ENCODE results near the gene ARHGAP15.

Gene ARHGAP15

GRCh38 chr2:143261986-143262385, 132.8 kb downstream of the ARHGAP15 start:
- no peak overlapping the region for H3K27ac ChIP-seq
- TF ChIP-seq ZFX (IDR thresholded peaks at IDR 0.05; ENCODE audit: borderline replicate concordance), result no peak
- TF ChIP-seq CTCF (IDR thresholded peaks at IDR 0.05), result no peak

GRCh38 chr2:143262389-143262788, 133.2 kb downstream of the ARHGAP15 start:
- TF ChIP-seq ZFX (IDR thresholded peaks at IDR 0.05; ENCODE audit: borderline replicate concordance), result no peak
- TF ChIP-seq CTCF (IDR thresholded peaks at IDR 0.05), result no peak
- no peak overlapping the region for H3K27ac ChIP-seq

GRCh38 chr2:143263066-143263625, 133.9 kb downstream of the ARHGAP15 start:
- TF ChIP-seq ZFX (IDR thresholded peaks at IDR 0.05; ENCODE audit: borderline replicate concordance), result no peak
- peak; percentile 44 for TF ChIP-seq CTCF (IDR thresholded peaks at IDR 0.05)
- no peak overlapping the region for H3K27ac ChIP-seq

- TF ChIP-seq ZFX (IDR thresholded peaks at IDR 0.05; ENCODE audit: borderline replicate concordance) (no peak), CTCF (IDR thresholded peaks at IDR 0.05) (no peak)
- no peak overlapping the region for H3K27ac ChIP-seq
These were observed 135.6 kb downstream of the ARHGAP15 start for GRCh38 chr2:143264851-143265250.

GRCh38 chr2:143279672-143280071, 150.5 kb downstream of the ARHGAP15 start:
- no peak overlapping the region for H3K27ac ChIP-seq
- TF ChIP-seq ZFX (IDR thresholded peaks at IDR 0.05; ENCODE audit: borderline replicate concordance), result no peak
- TF ChIP-seq CTCF (IDR thresholded peaks at IDR 0.05), result no peak

- H3K27ac ChIP-seq, result no peak overlapping the region
- no peak for TF ChIP-seq CTCF (IDR thresholded peaks at IDR 0.05)
- TF ChIP-seq ZFX (IDR thresholded peaks at IDR 0.05; ENCODE audit: borderline replicate concordance), result no peak
These were observed 151.0 kb downstream of the ARHGAP15 start for GRCh38 chr2:143280097-143280757.

GRCh38 chr2:143282684-143283083, 153.5 kb downstream of the ARHGAP15 start:
- no peak overlapping the region for H3K27ac ChIP-seq
- 0 out of 2 replicates have a peak, but pooled peaks have one; percentile 8 for TF ChIP-seq CTCF (IDR thresholded peaks at IDR 0.05)
- TF ChIP-seq ZFX (IDR thresholded peaks at IDR 0.05; ENCODE audit: borderline replicate concordance), result no peak

All from 22Rv1 (cell line).